Osteocyte (in vitro differentiated cells): ENCODE data around the gene PML. TPM values are rescaled to one million over a fixed set of nuclear protein-coding genes. Genes with fewer than 3 reads are reported as not detected.

Experiments
- DNase-seq: peaks from one replicate; pipeline ENCODE4 v3.0.0; 2021; ENCODE audit warnings: mixed read lengths; ENCODE audit not compliant: unreplicated experiment; ENCODE audit errors: extremely low spot score
- H3K27ac Mint-ChIP-seq: one replicate; pipeline ENCODE4 v1.8.0; 2021; ENCODE audit warnings: mild to moderate bottlenecking, mixed read lengths; ENCODE audit not compliant: unreplicated experiment
- H3K27me3 Mint-ChIP-seq: one replicate; pipeline ENCODE4 v1.8.0; 2021; ENCODE audit warnings: mixed read lengths; ENCODE audit not compliant: unreplicated experiment
- H3K36me3 Mint-ChIP-seq: one replicate; pipeline ENCODE4 v1.8.0; 2021; ENCODE audit warnings: mixed read lengths; ENCODE audit not compliant: unreplicated experiment
- H3K4me1 Mint-ChIP-seq: one replicate; pipeline ENCODE4 v1.8.0; 2021; ENCODE audit warnings: mixed read lengths; ENCODE audit not compliant: unreplicated experiment
- H3K4me3 Mint-ChIP-seq: one replicate; pipeline ENCODE4 v1.8.0; 2021; ENCODE audit warnings: mild to moderate bottlenecking, moderate library complexity, mixed read lengths; ENCODE audit not compliant: unreplicated experiment
- H3K9me3 Mint-ChIP-seq: one replicate; pipeline ENCODE4 v1.8.0; 2021; ENCODE audit warnings: mixed read lengths; ENCODE audit not compliant: unreplicated experiment
- total RNA-seq: library from RNA; stranded (reverse); gene quantifications from 2 replicates; pipeline ENCODE4 v1.2.1, GENCODE V29; 2021
- TF ChIP-seq, protein P1 (sequence below): fragments of 200-600 bp; sonication (generic); IDR thresholded peaks from 2 replicates; pipeline ENCODE4 v1.5.0; 2021; ENCODE audit warnings: antibody characterized with exemption, mild to moderate bottlenecking, moderate library complexity

Gene PML
- total RNA-seq, 1 donor from 2014 or later = 63.1 TPM

DNA sequence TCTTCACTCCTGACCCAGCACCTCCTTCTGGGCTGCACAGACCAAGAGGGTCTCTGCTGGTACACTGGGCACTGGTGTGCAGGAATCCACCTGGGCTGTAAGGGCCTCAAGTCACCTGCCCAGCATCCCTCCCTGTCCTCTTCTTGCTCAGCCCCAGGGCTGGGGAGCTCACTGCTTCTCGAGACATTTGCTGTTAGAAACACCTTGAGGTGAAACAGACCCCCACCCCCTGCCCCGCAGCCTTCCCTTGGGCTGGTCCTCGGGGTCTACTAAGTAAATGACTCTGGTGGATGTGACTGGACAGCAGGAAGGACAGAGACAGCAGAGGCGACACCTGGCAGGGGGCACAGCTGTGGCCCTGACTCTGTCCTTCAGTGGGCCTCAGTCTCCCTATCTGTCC lies 39.2 kb upstream of the PML start:
- H3K4me1 Mint-ChIP-seq = peaks cover 77% of the 10 kb centered on the region
- no peak overlapping the region for H3K4me3 Mint-ChIP-seq
- H3K27ac Mint-ChIP-seq = peak overlapping the region; percentile 38

DNA sequence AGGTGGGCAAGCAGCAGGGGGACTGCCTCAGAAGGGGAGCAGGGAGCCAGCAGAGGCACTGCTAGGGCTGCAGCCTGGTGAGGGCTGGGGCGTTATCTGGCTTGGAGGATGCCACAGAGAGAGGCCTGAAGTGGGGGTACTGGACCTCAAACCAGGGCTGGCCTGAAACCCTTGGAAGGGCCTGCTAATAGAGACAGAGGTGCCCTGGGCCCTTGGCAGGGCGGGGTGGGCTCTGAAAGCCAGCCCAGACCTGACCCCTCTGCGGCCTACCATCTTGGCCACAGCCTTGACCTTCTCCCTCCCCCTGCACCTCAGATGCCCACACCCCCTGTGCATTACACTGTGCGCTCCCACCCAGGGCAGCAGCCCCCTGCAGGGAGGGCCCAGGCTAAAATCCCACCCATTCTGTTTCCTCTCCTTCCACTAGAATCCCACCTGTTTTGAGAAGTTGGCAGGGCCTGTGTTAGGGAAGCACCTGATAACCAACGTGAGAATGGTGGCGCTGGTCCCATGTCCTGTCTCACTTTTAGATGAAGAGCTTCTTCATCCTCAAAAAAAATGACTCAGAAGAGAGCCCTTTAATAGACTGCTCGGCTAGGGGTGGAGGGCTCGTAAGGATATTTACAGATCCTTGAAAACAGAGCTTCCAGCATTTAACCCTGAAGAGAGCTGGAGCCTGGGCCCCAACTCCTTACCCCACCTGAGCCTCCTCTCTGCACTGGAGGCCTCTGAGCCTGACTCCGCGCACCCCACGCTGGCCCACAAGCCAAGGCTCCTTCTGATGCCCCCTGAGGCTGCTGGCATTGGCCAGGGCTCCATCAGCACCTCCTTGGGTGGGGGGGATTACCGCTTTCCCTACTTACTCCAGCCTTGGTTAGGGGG lies 38.4 kb upstream of the PML start:
- Mint-ChIP-seq H3K4me3 (no peak overlapping the region), H3K36me3 (peaks cover 8% of the 10 kb centered on the region), H3K4me1 (peaks cover 69% of the 10 kb centered on the region), H3K27me3 (no peaks in the 10 kb centered on the region), H3K9me3 (no peaks in the 10 kb centered on the region), H3K27ac (peak overlapping the region; percentile 66)
- TF ChIP-seq, protein P1, sequence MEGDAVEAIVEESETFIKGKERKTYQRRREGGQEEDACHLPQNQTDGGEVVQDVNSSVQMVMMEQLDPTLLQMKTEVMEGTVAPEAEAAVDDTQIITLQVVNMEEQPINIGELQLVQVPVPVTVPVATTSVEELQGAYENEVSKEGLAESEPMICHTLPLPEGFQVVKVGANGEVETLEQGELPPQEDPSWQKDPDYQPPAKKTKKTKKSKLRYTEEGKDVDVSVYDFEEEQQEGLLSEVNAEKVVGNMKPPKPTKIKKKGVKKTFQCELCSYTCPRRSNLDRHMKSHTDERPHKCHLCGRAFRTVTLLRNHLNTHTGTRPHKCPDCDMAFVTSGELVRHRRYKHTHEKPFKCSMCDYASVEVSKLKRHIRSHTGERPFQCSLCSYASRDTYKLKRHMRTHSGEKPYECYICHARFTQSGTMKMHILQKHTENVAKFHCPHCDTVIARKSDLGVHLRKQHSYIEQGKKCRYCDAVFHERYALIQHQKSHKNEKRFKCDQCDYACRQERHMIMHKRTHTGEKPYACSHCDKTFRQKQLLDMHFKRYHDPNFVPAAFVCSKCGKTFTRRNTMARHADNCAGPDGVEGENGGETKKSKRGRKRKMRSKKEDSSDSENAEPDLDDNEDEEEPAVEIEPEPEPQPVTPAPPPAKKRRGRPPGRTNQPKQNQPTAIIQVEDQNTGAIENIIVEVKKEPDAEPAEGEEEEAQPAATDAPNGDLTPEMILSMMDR = no peak
- DNase-seq = no peak

More for the DNA sequence above, 39.2 kb upstream of the PML start:
- TF ChIP-seq, protein P1 = no peak
- Mint-ChIP-seq H3K36me3 (peaks cover 8% of the 10 kb centered on the region), H3K27me3 (no peaks in the 10 kb centered on the region), H3K9me3 (no peaks in the 10 kb centered on the region)
- DNase-seq = no peak

DNA sequence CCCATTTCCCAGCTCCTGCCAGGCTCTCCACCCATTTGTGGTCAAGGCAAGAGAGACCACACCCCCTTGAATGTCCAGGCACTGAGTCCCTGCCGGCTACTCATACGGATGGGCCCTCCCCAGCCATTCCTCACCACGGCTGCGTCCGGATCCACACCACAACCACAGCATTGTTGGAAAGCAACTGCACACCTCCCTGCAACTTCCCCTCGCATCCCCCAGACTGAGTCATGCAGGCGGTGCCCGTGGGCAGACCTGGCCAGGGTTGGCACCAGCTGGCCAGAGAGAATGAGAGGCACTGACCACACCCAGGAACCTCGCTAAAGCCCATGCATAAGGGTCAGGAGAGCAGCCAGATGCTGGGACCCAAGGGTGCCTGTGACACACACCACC lies 37.8 kb upstream of the PML start:
- DNase-seq = no peak

DNA sequence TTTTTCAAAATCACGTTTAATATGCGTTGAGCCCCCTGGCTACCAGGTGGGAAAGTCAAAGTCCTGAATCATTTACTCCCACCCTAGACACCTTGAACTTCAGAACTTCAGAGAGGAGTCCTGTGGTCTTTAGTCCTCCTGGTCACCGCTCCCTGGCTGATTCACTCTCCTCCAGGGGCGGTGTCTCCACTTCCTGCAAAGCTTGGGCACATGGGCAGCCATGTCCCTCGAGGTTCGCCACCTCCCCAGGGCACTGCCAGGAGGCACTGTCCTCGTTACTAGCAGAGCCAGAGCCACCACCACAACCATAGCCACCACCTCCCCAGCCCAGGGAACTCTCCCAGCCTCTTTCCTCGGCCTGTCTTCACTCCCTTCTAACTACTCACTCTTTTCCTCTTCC lies 37.2 kb upstream of the PML start:
- Mint-ChIP-seq H3K27me3 (no peaks in the 10 kb centered on the region), H3K27ac (peak overlapping the region; percentile 17)
- DNase-seq = no peak

More for the DNA sequence above, 37.8 kb upstream of the PML start:
- H3K27me3 Mint-ChIP-seq = no peaks in the 10 kb centered on the region
- H3K4me3 Mint-ChIP-seq = no peak overlapping the region
- TF ChIP-seq, protein P1 = no peak
- peak overlapping the region; percentile 66 for H3K27ac Mint-ChIP-seq
- H3K4me1 Mint-ChIP-seq = peaks cover 62% of the 10 kb centered on the region
- H3K9me3 Mint-ChIP-seq = no peaks in the 10 kb centered on the region
- peaks cover 8% of the 10 kb centered on the region for H3K36me3 Mint-ChIP-seq

DNA sequence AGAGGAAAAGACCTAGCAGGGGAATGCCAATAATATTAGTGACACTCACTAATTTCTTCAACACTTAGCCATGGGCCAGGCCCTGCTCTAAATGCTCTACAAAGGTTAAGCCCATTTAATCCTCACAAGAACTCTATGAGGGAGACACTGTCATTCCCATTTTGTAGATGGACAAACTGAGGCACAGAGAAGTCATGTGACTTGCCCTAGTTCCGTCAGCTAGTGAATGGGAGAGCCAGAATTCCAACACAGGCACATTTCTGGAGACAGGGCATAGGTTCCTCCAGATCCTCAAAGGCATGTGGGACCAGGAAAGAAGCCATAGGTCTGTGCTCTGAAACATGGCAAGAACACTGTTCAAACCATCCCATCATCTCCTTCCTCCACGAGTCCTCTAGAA lies 36.7 kb upstream of the PML start:
- Mint-ChIP-seq H3K36me3 (peaks cover 4% of the 10 kb centered on the region), H3K9me3 (no peaks in the 10 kb centered on the region), H3K27me3 (no peaks in the 10 kb centered on the region), H3K4me1 (peaks cover 53% of the 10 kb centered on the region), H3K4me3 (no peak overlapping the region), H3K27ac (peak overlapping the region; percentile 17)
- DNase-seq = no peak
- TF ChIP-seq, protein P1 = no peak

More for the DNA sequence above, 37.2 kb upstream of the PML start:
- Mint-ChIP-seq H3K9me3 (no peaks in the 10 kb centered on the region), H3K4me1 (peaks cover 57% of the 10 kb centered on the region), H3K36me3 (peaks cover 8% of the 10 kb centered on the region), H3K4me3 (no peak overlapping the region)
- TF ChIP-seq, protein P1 = no peak
